ENCODE results near the gene HHATL. TPM values are rescaled to one million over a fixed set of nuclear protein-coding genes. Genes with fewer than 3 reads are reported as not detected.

HHATL gene
- polyA plus RNA-seq, 3 donors: not detected

DNA sequence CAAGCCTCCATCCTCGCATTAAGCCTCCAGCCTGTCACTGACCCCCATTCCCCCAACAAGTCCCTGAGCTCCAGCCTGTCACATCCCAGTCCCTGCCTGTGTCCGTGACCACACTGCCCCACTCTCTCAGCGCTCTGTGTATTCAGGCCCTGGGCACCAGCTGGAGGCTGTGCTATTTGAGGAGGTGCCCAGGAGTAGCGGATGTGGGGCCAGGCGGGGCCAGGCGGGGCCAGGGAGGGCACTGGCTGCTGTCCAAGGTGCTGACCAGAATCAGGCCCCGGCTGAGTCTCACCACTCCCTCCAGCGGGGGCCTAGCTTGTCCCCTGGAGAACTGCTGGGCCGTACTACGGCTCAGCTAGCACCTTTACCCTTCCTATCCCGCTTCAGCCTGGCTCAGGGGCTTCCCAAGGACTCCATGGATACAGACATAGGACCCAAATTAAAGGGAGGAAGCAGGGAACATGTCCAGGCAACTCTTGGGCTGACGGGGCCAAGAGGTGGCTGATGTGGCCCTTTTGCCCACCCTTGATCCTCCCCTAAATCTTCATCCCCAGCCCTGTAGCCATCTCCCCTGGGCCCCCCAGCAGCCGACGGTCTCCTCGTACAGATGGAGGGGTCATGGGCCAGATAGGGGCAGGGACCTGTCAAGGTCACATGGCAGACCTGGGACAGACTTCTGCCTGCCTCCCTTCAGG is 1.1 kb downstream of the HHATL start:
- Mint-ChIP-seq H3K4me1 (peaks cover 3% of the 10 kb centered on the region), H3K27ac (no peak overlapping the region), H3K27me3 (ENCODE audit: low read depth in 3 of 3) (peaks cover 6 to 15% (median 14%) of the 10 kb centered on the region in 3 donors), H3K36me3 (no peaks in the 10 kb centered on the region), H3K4me3 (no peak overlapping the region), H3K9me3 (no peaks in the 10 kb centered on the region)
- no peak overlapping the region for H3K4me2 ChIP-seq (replicated peaks; ENCODE audit: extremely low read depth, low read length, poor library complexity, severe bottlenecking)
- H3K9ac ChIP-seq (ENCODE audit: insufficient read depth, low read length, poor library complexity, severe bottlenecking): no peak overlapping the region
- intact Hi-C loops (cut with micrococcal nuclease): no loop called here
- TF ChIP-seq, protein P1, sequence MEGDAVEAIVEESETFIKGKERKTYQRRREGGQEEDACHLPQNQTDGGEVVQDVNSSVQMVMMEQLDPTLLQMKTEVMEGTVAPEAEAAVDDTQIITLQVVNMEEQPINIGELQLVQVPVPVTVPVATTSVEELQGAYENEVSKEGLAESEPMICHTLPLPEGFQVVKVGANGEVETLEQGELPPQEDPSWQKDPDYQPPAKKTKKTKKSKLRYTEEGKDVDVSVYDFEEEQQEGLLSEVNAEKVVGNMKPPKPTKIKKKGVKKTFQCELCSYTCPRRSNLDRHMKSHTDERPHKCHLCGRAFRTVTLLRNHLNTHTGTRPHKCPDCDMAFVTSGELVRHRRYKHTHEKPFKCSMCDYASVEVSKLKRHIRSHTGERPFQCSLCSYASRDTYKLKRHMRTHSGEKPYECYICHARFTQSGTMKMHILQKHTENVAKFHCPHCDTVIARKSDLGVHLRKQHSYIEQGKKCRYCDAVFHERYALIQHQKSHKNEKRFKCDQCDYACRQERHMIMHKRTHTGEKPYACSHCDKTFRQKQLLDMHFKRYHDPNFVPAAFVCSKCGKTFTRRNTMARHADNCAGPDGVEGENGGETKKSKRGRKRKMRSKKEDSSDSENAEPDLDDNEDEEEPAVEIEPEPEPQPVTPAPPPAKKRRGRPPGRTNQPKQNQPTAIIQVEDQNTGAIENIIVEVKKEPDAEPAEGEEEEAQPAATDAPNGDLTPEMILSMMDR (IDR thresholded peaks at IDR 0.05): no peak
- no peaks in the 10 kb centered on the region for H3K79me2 ChIP-seq (ENCODE audit: insufficient read depth, low read length)
- 31% methylated on average over 13 of the region's 15 CpGs for WGBS (ENCODE audit: insufficient coverage)
- H2AFZ ChIP-seq (ENCODE audit: insufficient read depth, low read depth, low read length, poor library complexity, severe bottlenecking): no peak overlapping the region
- no peaks in the 10 kb centered on the region for H3K27me3 ChIP-seq (ENCODE audit: control insufficient read depth in 2 of 2, insufficient read depth in 2 of 2, low read length in 2 of 2)
- no peak overlapping the region for H3K4me3 ChIP-seq (replicated peaks in 1 of 3; ENCODE audit: low read depth in 2 of 3, low read length in 3 of 3)
- no peaks in the 10 kb centered on the region for H3K9me3 ChIP-seq (replicated peaks in 1 of 2; ENCODE audit: control insufficient read depth in 1 of 2, insufficient read depth in 1 of 2, low read length in 2 of 2)
- no peaks in the 10 kb centered on the region for H4K20me1 ChIP-seq (ENCODE audit: insufficient read depth, low read length)
- no peaks in the 10 kb centered on the region for H3K4me1 ChIP-seq (ENCODE audit: control insufficient read depth in 1 of 2, insufficient read depth in 2 of 2, low read length in 2 of 2)
- DNase-seq: peak; percentile 21 to 41 (median 36)
- H3K36me3 ChIP-seq (replicated peaks in 1 of 2; ENCODE audit: control insufficient read depth in 1 of 2, insufficient read depth in 2 of 2, low read length in 2 of 2): no peaks in the 10 kb centered on the region
- no peak overlapping the region for H3K27ac ChIP-seq (ENCODE audit: low read depth in 1 of 2, low read length in 2 of 2)

DNA sequence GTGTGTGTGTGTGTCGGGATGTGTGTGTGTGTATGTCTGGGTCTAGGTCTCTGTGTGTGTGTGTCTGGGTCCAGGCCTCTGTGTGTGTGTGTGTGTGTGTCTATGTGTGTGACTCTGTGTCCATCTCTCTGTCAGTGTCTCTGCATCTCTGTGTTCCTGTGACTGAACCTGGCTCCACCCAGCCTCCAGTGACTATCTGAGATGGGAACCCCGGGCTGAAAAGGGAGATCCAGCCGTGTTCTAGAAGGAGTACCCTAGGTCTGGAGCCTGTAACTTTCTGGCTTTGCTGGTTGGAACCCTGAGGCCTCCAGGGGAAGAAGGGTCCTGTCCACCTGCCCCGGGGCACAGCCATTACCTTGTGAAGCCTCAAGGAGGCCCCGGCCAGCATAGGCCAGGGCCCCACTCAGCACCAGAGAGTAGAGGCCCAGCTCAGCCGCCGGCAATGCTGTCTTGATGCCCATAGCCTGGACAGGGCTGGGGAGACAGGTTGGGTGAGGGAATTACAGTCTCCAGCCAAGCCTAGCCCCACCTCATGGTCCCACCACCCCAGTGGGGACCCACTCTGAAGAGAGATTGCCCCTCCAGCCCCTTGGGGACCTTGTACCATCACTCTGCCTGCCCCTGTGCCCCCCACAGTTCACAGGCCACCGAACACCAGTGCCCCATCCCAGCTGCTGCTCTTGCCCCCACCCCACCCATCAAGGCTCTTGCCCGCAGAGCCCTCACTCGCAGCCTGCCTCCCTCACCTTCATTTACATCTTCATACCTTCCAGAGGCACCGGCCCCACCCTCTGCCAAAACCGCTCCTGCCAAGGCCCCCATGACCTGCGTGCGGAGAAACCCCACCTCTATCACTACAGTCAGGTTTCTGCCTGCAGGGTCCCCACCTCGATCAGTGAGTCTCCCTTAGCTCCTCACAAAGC is 2.0 kb downstream of the HHATL start:
- no peaks in the 10 kb centered on the region for H3K27me3 ChIP-seq (ENCODE audit: control insufficient read depth in 2 of 2, insufficient read depth in 2 of 2, low read length in 2 of 2)
- no peak overlapping the region for H3K4me2 ChIP-seq (replicated peaks; ENCODE audit: extremely low read depth, low read length, poor library complexity, severe bottlenecking)
- H3K4me3 ChIP-seq (replicated peaks in 1 of 3; ENCODE audit: low read depth in 2 of 3, low read length in 3 of 3): no peak overlapping the region
- H3K9ac ChIP-seq (ENCODE audit: insufficient read depth, low read length, poor library complexity, severe bottlenecking): no peak overlapping the region
- no peaks in the 10 kb centered on the region for H3K4me1 ChIP-seq (ENCODE audit: control insufficient read depth in 1 of 2, insufficient read depth in 2 of 2, low read length in 2 of 2)
- Mint-ChIP-seq H3K4me1 (peaks cover 3% of the 10 kb centered on the region), H3K27me3 (ENCODE audit: low read depth in 3 of 3) (peaks cover 6 to 15% (median 10%) of the 10 kb centered on the region in 3 donors), H3K9me3 (no peaks in the 10 kb centered on the region), H3K4me3 (no peak overlapping the region), H3K27ac (no peak overlapping the region), H3K36me3 (no peaks in the 10 kb centered on the region)
- TF ChIP-seq, protein P1 (IDR thresholded peaks at IDR 0.05): no peak
- no peak overlapping the region for H2AFZ ChIP-seq (ENCODE audit: insufficient read depth, low read depth, low read length, poor library complexity, severe bottlenecking)
- WGBS (ENCODE audit: insufficient coverage): 83% methylated on average over 13 of the region's 15 CpGs
- no peaks in the 10 kb centered on the region for H3K79me2 ChIP-seq (ENCODE audit: insufficient read depth, low read length)
- no peaks in the 10 kb centered on the region for H3K36me3 ChIP-seq (replicated peaks in 1 of 2; ENCODE audit: control insufficient read depth in 1 of 2, insufficient read depth in 2 of 2, low read length in 2 of 2)
- H4K20me1 ChIP-seq (ENCODE audit: insufficient read depth, low read length): no peaks in the 10 kb centered on the region
- no peak for DNase-seq
- no peaks in the 10 kb centered on the region for H3K9me3 ChIP-seq (replicated peaks in 1 of 2; ENCODE audit: control insufficient read depth in 1 of 2, insufficient read depth in 1 of 2, low read length in 2 of 2)
- intact Hi-C loops (cut with micrococcal nuclease): no loop called here
- H3K27ac ChIP-seq (ENCODE audit: low read depth in 1 of 2, low read length in 2 of 2): no peak overlapping the region

Data from CD14-positive monocyte (primary cell).